Lower leg skin (tissue), 3 donors: ENCODE results near the gene SHISA8.

Experiments used
- POLR2A ChIP-seq, 2 donors: fragments of 450-650 bp; IDR thresholded peaks; one replicate each; pipeline ENCODE4 v1.6.1; 2016 to 2017; ENCODE audit warnings: antibody characterized with exemption in 2 of 2, mild to moderate bottlenecking in 1 of 2, moderate library complexity in 1 of 2
- TF ChIP-seq, protein P1 (sequence below), 3 donors: fragments of 450-650 bp; IDR thresholded peaks; one replicate each; pipeline ENCODE4 v1.5.1; 2016; ENCODE audit warnings: antibody characterized with exemption in 3 of 3, mild to moderate bottlenecking in 3 of 3, moderate library complexity in 2 of 3

- TF ChIP-seq, protein P1, sequence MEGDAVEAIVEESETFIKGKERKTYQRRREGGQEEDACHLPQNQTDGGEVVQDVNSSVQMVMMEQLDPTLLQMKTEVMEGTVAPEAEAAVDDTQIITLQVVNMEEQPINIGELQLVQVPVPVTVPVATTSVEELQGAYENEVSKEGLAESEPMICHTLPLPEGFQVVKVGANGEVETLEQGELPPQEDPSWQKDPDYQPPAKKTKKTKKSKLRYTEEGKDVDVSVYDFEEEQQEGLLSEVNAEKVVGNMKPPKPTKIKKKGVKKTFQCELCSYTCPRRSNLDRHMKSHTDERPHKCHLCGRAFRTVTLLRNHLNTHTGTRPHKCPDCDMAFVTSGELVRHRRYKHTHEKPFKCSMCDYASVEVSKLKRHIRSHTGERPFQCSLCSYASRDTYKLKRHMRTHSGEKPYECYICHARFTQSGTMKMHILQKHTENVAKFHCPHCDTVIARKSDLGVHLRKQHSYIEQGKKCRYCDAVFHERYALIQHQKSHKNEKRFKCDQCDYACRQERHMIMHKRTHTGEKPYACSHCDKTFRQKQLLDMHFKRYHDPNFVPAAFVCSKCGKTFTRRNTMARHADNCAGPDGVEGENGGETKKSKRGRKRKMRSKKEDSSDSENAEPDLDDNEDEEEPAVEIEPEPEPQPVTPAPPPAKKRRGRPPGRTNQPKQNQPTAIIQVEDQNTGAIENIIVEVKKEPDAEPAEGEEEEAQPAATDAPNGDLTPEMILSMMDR (IDR thresholded peaks at IDR 0.05), result no peak
- no peak for TF ChIP-seq POLR2A (IDR thresholded peaks at IDR 0.05)
Observed at GRCh38 chr22:41892721-41893120, 22.2 kb downstream of the SHISA8 start.
